NCI-H2107 (cell line): Measurements from ENCODE around the gene WWTR1.

ENCODE experiments used
- DNase-seq: peaks from one replicate; lab custom pipeline; 2025; lab: John Stamatoyannopoulos, UW

Gene WWTR1

GRCh38 chr3:149655826-149656574 is 1.8 kb downstream of the WWTR1 start:
- no peak for DNase-seq

GRCh38 chr3:149654188-149654601 is 3.6 kb downstream of the WWTR1 start:
- no peak for DNase-seq

GRCh38 chr3:149653564-149653963 is 4.3 kb downstream of the WWTR1 start:
- DNase-seq = no peak

- DNase-seq = no peak
These were observed 4.7 kb downstream of the WWTR1 start for GRCh38 chr3:149653136-149653535.

GRCh38 chr3:149650828-149651227 is 7.0 kb downstream of the WWTR1 start:
- no peak for DNase-seq

GRCh38 chr3:149648525-149648924 is 9.3 kb downstream of the WWTR1 start:
- DNase-seq = no peak

- DNase-seq = no peak
These were observed 10.0 kb downstream of the WWTR1 start for GRCh38 chr3:149647812-149648211.

GRCh38 chr3:149647285-149647684 is 10.5 kb downstream of the WWTR1 start:
- no peak for DNase-seq

GRCh38 chr3:149646181-149646766 is 11.6 kb downstream of the WWTR1 start:
- no peak for DNase-seq

- DNase-seq = no peak
These were observed 13.9 kb downstream of the WWTR1 start for GRCh38 chr3:149643963-149644362.

GRCh38 chr3:149643482-149643798 is 14.4 kb downstream of the WWTR1 start:
- no peak for DNase-seq

- DNase-seq = no peak
These were observed 16.7 kb downstream of the WWTR1 start for GRCh38 chr3:149640976-149641728.

GRCh38 chr3:149639093-149639486 is 18.7 kb downstream of the WWTR1 start:
- no peak for DNase-seq

- DNase-seq = no peak
These were observed 19.4 kb downstream of the WWTR1 start for GRCh38 chr3:149638228-149639092.

- no peak for DNase-seq
These were observed 22.4 kb downstream of the WWTR1 start for GRCh38 chr3:149635396-149635795.

GRCh38 chr3:149634573-149634972 is 23.3 kb downstream of the WWTR1 start:
- DNase-seq = no peak

- no peak for DNase-seq
These were observed 23.8 kb downstream of the WWTR1 start for GRCh38 chr3:149634072-149634471.

- no peak for DNase-seq
These were observed 25.6 kb downstream of the WWTR1 start for GRCh38 chr3:149632225-149632624.

- no peak for DNase-seq
These were observed 27.0 kb downstream of the WWTR1 start for GRCh38 chr3:149630806-149631205.

- DNase-seq = no peak
These were observed 28.7 kb downstream of the WWTR1 start for GRCh38 chr3:149628957-149629670.

GRCh38 chr3:149626671-149627070 is 31.2 kb downstream of the WWTR1 start:
- no peak for DNase-seq

GRCh38 chr3:149625795-149626194 is 32.0 kb downstream of the WWTR1 start:
- no peak for DNase-seq
